ENCODE results near the gene ADGRL4. TPM values are rescaled to one million over a fixed set of nuclear protein-coding genes. Genes with fewer than 3 reads are reported as not detected.

ADGRL4 gene
- total RNA-seq, 1 experiment from 2014 or later, result 0.21 TPM

GRCh38 chr1:78894811-78895210 is 111.7 kb downstream of the ADGRL4 start:
- POLR2A ChIA-PET, result interaction anchor here (0.6 kb wide), 1 partner anchor 32 kb away, joined by 6 read pairs; no protein-coding TSS in a partner anchor
- no peak overlapping the region for H3K4me3 Mint-ChIP-seq (ENCODE audit: unreplicated experiment)
- no peak overlapping the region for H3K27ac Mint-ChIP-seq (ENCODE audit: low read depth, unreplicated experiment)
- H3K4me1 Mint-ChIP-seq (ENCODE audit: insufficient read depth, unreplicated experiment), result no peaks in the 10 kb centered on the region
- DNase-seq (ENCODE audit: unreplicated experiment), result no peak
- no peaks in the 10 kb centered on the region for H3K9me3 Mint-ChIP-seq (ENCODE audit: unreplicated experiment)
- intact Hi-C loops (cut with micrococcal nuclease), result no loop called here
- CTCF ChIA-PET, result no interaction called here
- no peak for TF ChIP-seq CTCF (IDR thresholded peaks at IDR 0.05; ENCODE audit: unreplicated experiment)
- no peaks in the 10 kb centered on the region for H3K36me3 Mint-ChIP-seq (ENCODE audit: insufficient read depth, unreplicated experiment)
- BruUV-seq (replicated peaks), result no TSS peak
- H3K27me3 Mint-ChIP-seq (ENCODE audit: insufficient read depth, unreplicated experiment), result no peaks in the 10 kb centered on the region

GRCh38 chr1:78892260-78892840 is 114.2 kb downstream of the ADGRL4 start:
- BruUV-seq (replicated peaks), result no TSS peak
- CTCF ChIA-PET, result interaction anchor here (0.5 kb wide), 1 partner anchor 15 kb away, joined by 3 read pairs; no protein-coding TSS in a partner anchor

GRCh38 chr1:78887458-78887857 is 119.1 kb downstream of the ADGRL4 start:
- intact Hi-C loops (cut with micrococcal nuclease), result no loop called here
- no peak for TF ChIP-seq CTCF (IDR thresholded peaks at IDR 0.05; ENCODE audit: unreplicated experiment)
- no peak overlapping the region for H3K4me3 Mint-ChIP-seq (ENCODE audit: unreplicated experiment)
- DNase-seq (ENCODE audit: unreplicated experiment), result no peak
- peaks cover 7% of the 10 kb centered on the region for H3K4me1 Mint-ChIP-seq (ENCODE audit: insufficient read depth, unreplicated experiment)
- ChIA-PET POLR2A (no interaction called here), CTCF (interaction anchor here (1.3 kb wide), 1 partner anchor 742 kb away, joined by 4 read pairs; no protein-coding TSS in a partner anchor)
- H3K27ac Mint-ChIP-seq (ENCODE audit: low read depth, unreplicated experiment), result no peak overlapping the region
- no peaks in the 10 kb centered on the region for H3K27me3 Mint-ChIP-seq (ENCODE audit: insufficient read depth, unreplicated experiment)
- H3K9me3 Mint-ChIP-seq (ENCODE audit: unreplicated experiment), result no peaks in the 10 kb centered on the region
- H3K36me3 Mint-ChIP-seq (ENCODE audit: insufficient read depth, unreplicated experiment), result no peaks in the 10 kb centered on the region
- BruUV-seq (replicated peaks), result no TSS peak

More at GRCh38 chr1:78892260-78892840, 114.2 kb downstream of the ADGRL4 start:
- POLR2A ChIA-PET, result no interaction called here
- intact Hi-C loops (cut with micrococcal nuclease), result no loop called here
- TF ChIP-seq CTCF (IDR thresholded peaks at IDR 0.05; ENCODE audit: unreplicated experiment), result no peak
- no peak overlapping the region for H3K4me3 Mint-ChIP-seq (ENCODE audit: unreplicated experiment)
- DNase-seq (ENCODE audit: unreplicated experiment), result peak; percentile 2
- H3K36me3 Mint-ChIP-seq (ENCODE audit: insufficient read depth, unreplicated experiment), result no peaks in the 10 kb centered on the region
- no peaks in the 10 kb centered on the region for H3K4me1 Mint-ChIP-seq (ENCODE audit: insufficient read depth, unreplicated experiment)
- no peak overlapping the region for H3K27ac Mint-ChIP-seq (ENCODE audit: low read depth, unreplicated experiment)
- H3K9me3 Mint-ChIP-seq (ENCODE audit: unreplicated experiment), result no peaks in the 10 kb centered on the region
- no peaks in the 10 kb centered on the region for H3K27me3 Mint-ChIP-seq (ENCODE audit: insufficient read depth, unreplicated experiment)

GRCh38 chr1:78884685-78885452 is 121.7 kb downstream of the ADGRL4 start:
- CTCF ChIA-PET, result interaction anchor here (0.5 to 0.6 kb wide), 2 partner anchors 22 to 218 kb away, joined by 3 to 4 read pairs; no protein-coding TSS in a partner anchor

More at GRCh38 chr1:78884685-78885452, 121.7 kb downstream of the ADGRL4 start:
- Mint-ChIP-seq H3K27me3 (ENCODE audit: insufficient read depth, unreplicated experiment) (no peaks in the 10 kb centered on the region), H3K36me3 (ENCODE audit: insufficient read depth, unreplicated experiment) (no peaks in the 10 kb centered on the region), H3K27ac (ENCODE audit: low read depth, unreplicated experiment) (no peak overlapping the region), H3K4me3 (ENCODE audit: unreplicated experiment) (no peak overlapping the region), H3K4me1 (ENCODE audit: insufficient read depth, unreplicated experiment) (peaks cover 7% of the 10 kb centered on the region), H3K9me3 (ENCODE audit: unreplicated experiment) (no peaks in the 10 kb centered on the region)
- POLR2A ChIA-PET, result interaction anchor here (0.7 kb wide), 2 partner anchors 167 to 1676 kb away, joined by 3 read pairs; no protein-coding TSS in a partner anchor
- intact Hi-C loops (cut with micrococcal nuclease), result no loop called here
- BruUV-seq (replicated peaks), result no TSS peak
- no peak for TF ChIP-seq CTCF (IDR thresholded peaks at IDR 0.05; ENCODE audit: unreplicated experiment)
- no peak for DNase-seq (ENCODE audit: unreplicated experiment)

Measured in MCF 10A (cell line).